ENCODE measurements around the gene SMIM11. TPM values are rescaled to one million over a fixed set of nuclear protein-coding genes. Genes with fewer than 3 reads are reported as not detected.

Gene SMIM11
- total and polyA plus RNA-seq, 2 of the 4 experiments (the other 2 are of a cell fraction), result 3.6 to 8.8 TPM

DNA sequence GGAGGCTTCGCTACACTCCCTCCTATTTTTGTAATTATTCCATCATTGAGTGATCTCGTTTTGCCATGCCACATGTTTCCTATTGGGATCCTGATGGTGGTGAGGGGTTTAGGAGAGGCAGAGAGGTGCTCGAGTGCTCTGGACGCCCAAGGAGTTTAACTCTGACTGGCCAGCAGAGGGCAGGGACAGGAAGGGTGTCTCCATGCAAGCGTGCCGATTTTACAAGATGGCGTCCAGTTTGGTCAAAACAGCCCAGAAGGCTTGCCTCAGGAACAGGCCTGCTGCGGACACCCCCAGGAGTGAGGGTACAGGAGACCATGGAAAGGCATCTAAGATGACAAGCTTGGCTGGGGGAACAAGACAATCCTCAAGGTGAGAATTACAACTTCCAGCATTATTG lies 45.3 kb upstream of the SMIM11 start:
- intact Hi-C loops (cut with micrococcal nuclease) (no loop called here), in situ Hi-C loops (cut with MboI; ENCODE audit: low sequenced_read_pairs) (no loop called here), dilution Hi-C loops (cut with HindIII; ENCODE audit: low sequenced_read_pairs, unreplicated experiment) (no loop called here)
- Histone ChIP-seq H2AK5ac (ENCODE audit: low read depth, low read length) (no peak overlapping the region), H3K9me3 (ENCODE audit: control insufficient read depth, insufficient read depth, low read length) (no peaks in the 10 kb centered on the region), H3K4ac (ENCODE audit: low read depth, low read length) (no peak overlapping the region), H3K4me1 (ENCODE audit: control insufficient read depth, insufficient read depth, low read length) (peaks cover 7% of the 10 kb centered on the region), H2BK5ac (ENCODE audit: low read depth, low read length, poor library complexity, severe bottlenecking) (no peak overlapping the region), H2BK15ac (ENCODE audit: low read depth, low read length) (no peak overlapping the region), H3K9ac (ENCODE audit: low read depth, low read length) (no peak overlapping the region), H3K27ac (ENCODE audit: insufficient read depth, low read length) (no peak overlapping the region), H3K18ac (ENCODE audit: low read depth, low read length) (no peak overlapping the region), H2BK20ac (ENCODE audit: low read depth, low read length) (no peak overlapping the region), H2AFZ (replicated peaks; ENCODE audit: low read length, poor library complexity) (no peak overlapping the region), H4K5ac (ENCODE audit: low read depth, low read length) (no peak overlapping the region), H4K20me1 (ENCODE audit: insufficient read depth, low read length) (no peaks in the 10 kb centered on the region), H3K4me3 (ENCODE audit: insufficient read depth, low read depth, low read length) (no peak overlapping the region), H4K8ac (ENCODE audit: low read depth in 2 of 2, low read length in 2 of 2) (no peak overlapping the region), H3K27me3 (ENCODE audit: control insufficient read depth, insufficient read depth, low read length) (peaks cover 19% of the 10 kb centered on the region), H4K91ac (ENCODE audit: insufficient read depth, low read depth, low read length) (no peak overlapping the region), H3K4me2 (ENCODE audit: low read depth, low read length) (no peak overlapping the region), H3K9me1 (ENCODE audit: insufficient read depth, low read length) (no peaks in the 10 kb centered on the region; the same call in 1 of the 2 replicates), H2BK120ac (ENCODE audit: low read depth, low read length) (no peak overlapping the region), H3K23ac (ENCODE audit: low read depth, low read length) (no peak overlapping the region), H3K56ac (ENCODE audit: extremely low read depth, insufficient read depth, low read length) (no peak overlapping the region), H3K36me3 (ENCODE audit: control insufficient read depth, insufficient read depth, low read length) (no peaks in the 10 kb centered on the region), H2AK9ac (replicated peaks; ENCODE audit: low read depth, low read length, poor library complexity) (no peak overlapping the region), H3K14ac (replicated peaks; ENCODE audit: low read depth, low read length) (no peak overlapping the region), H3K79me1 (ENCODE audit: low read depth in 1 of 2, low read length in 2 of 2) (no peaks in the 10 kb centered on the region)
- DNase-seq, result no peak
- POLR2A ChIA-PET (ENCODE audit: unreplicated experiment), result interaction anchor here (0.6 kb wide), 1 partner anchor 398 kb away, joined by 3 read pairs; no protein-coding TSS in a partner anchor
- no peak for TF ChIP-seq RFX5 (IDR thresholded peaks at IDR 0.05; ENCODE audit: low read depth, low read length)
- TF ChIP-seq MAFK (IDR thresholded peaks at IDR 0.05; ENCODE audit: low read depth, low read length), result no peak
- no peak for TF ChIP-seq NFE2L2 (IDR thresholded peaks at IDR 0.05; ENCODE audit: low read depth, low read length)
- ATAC-seq (ENCODE audit: low read depth), result no peak
- CTCF ChIA-PET, result no interaction called here
- WGBS, 2 experiments (ENCODE audit: extremely low coverage in 2 of 2, insufficient read length in 1 of 2), result no CpG with 5 or more reads among the region's 8 CpGs
- BruUV-seq (replicated peaks), result no TSS peak

Data from IMR-90 (cell line).